ENCODE results near the gene SNAP25.

SNAP25 gene

GRCh38 chr20:10280018-10280908, 61.6 kb downstream of the SNAP25 start:
- H3K4me3 Mint-ChIP-seq = no peak overlapping the region
- H3K27ac Mint-ChIP-seq (ENCODE audit: low read depth) = no peak overlapping the region
- DNase-seq (ENCODE audit: low spot score in 2 of 2) (no peak), ATAC-seq (replicated peaks; ENCODE audit: extremely low read depth, poor library complexity, severe bottlenecking) (no peak)
- H3K9me3 Mint-ChIP-seq = no peaks in the 10 kb centered on the region
- peaks cover 53% of the 10 kb centered on the region for H3K27me3 Mint-ChIP-seq
- no peaks in the 10 kb centered on the region for H3K36me3 Mint-ChIP-seq (ENCODE audit: insufficient read depth)
- H3K4me1 Mint-ChIP-seq = no peaks in the 10 kb centered on the region

- H3K4me3 Mint-ChIP-seq = no peak overlapping the region
- H3K27me3 Mint-ChIP-seq = peaks cover 63% of the 10 kb centered on the region
- no peaks in the 10 kb centered on the region for H3K9me3 Mint-ChIP-seq
- no peaks in the 10 kb centered on the region for H3K4me1 Mint-ChIP-seq
- no peaks in the 10 kb centered on the region for H3K36me3 Mint-ChIP-seq (ENCODE audit: insufficient read depth)
- DNase-seq (ENCODE audit: low spot score in 2 of 2) (no peak), ATAC-seq (replicated peaks; ENCODE audit: extremely low read depth, poor library complexity, severe bottlenecking) (no peak)
- no peak overlapping the region for H3K27ac Mint-ChIP-seq (ENCODE audit: low read depth)
Measured at GRCh38 chr20:10281911-10282310, 63.3 kb downstream of the SNAP25 start.

- peaks cover 55% of the 10 kb centered on the region for H3K27me3 Mint-ChIP-seq
- no peak overlapping the region for H3K27ac Mint-ChIP-seq (ENCODE audit: low read depth)
- no peak for ATAC-seq (replicated peaks; ENCODE audit: extremely low read depth, poor library complexity, severe bottlenecking)
- no peak overlapping the region for H3K4me3 Mint-ChIP-seq
- no peaks in the 10 kb centered on the region for H3K9me3 Mint-ChIP-seq
- no peaks in the 10 kb centered on the region for H3K4me1 Mint-ChIP-seq
- no peak for DNase-seq (ENCODE audit: low spot score in 2 of 2)
- no peaks in the 10 kb centered on the region for H3K36me3 Mint-ChIP-seq (ENCODE audit: insufficient read depth)
Measured at GRCh38 chr20:10282979-10283456, 64.4 kb downstream of the SNAP25 start.

GRCh38 chr20:10286356-10286755, 67.7 kb downstream of the SNAP25 start:
- H3K9me3 Mint-ChIP-seq = no peaks in the 10 kb centered on the region
- no peaks in the 10 kb centered on the region for H3K36me3 Mint-ChIP-seq (ENCODE audit: insufficient read depth)
- H3K4me3 Mint-ChIP-seq = no peak overlapping the region
- no peak for ATAC-seq (replicated peaks; ENCODE audit: extremely low read depth, poor library complexity, severe bottlenecking)
- no peak overlapping the region for H3K27ac Mint-ChIP-seq (ENCODE audit: low read depth)
- DNase-seq (ENCODE audit: low spot score in 2 of 2) = no peak
- no peaks in the 10 kb centered on the region for H3K4me1 Mint-ChIP-seq
- H3K27me3 Mint-ChIP-seq = peaks cover 35% of the 10 kb centered on the region

- H3K36me3 Mint-ChIP-seq (ENCODE audit: insufficient read depth) = no peaks in the 10 kb centered on the region
- DNase-seq (ENCODE audit: low spot score in 2 of 2) = no peak
- H3K27ac Mint-ChIP-seq (ENCODE audit: low read depth) = no peak overlapping the region
- peaks cover 22% of the 10 kb centered on the region for H3K27me3 Mint-ChIP-seq
- ATAC-seq (replicated peaks; ENCODE audit: extremely low read depth, poor library complexity, severe bottlenecking) = no peak
- no peaks in the 10 kb centered on the region for H3K4me1 Mint-ChIP-seq
- H3K4me3 Mint-ChIP-seq = no peak overlapping the region
- H3K9me3 Mint-ChIP-seq = no peaks in the 10 kb centered on the region
Measured at GRCh38 chr20:10288421-10288820, 69.8 kb downstream of the SNAP25 start.

GRCh38 chr20:10288954-10289646, 70.5 kb downstream of the SNAP25 start:
- DNase-seq (ENCODE audit: low spot score in 2 of 2) = no peak
- H3K27ac Mint-ChIP-seq (ENCODE audit: low read depth) = no peak overlapping the region
- no peak overlapping the region for H3K4me3 Mint-ChIP-seq
- no peaks in the 10 kb centered on the region for H3K36me3 Mint-ChIP-seq (ENCODE audit: insufficient read depth)
- peaks cover 22% of the 10 kb centered on the region for H3K27me3 Mint-ChIP-seq
- no peaks in the 10 kb centered on the region for H3K4me1 Mint-ChIP-seq
- no peaks in the 10 kb centered on the region for H3K9me3 Mint-ChIP-seq
- no peak for ATAC-seq (replicated peaks; ENCODE audit: extremely low read depth, poor library complexity, severe bottlenecking)

- Mint-ChIP-seq H3K27me3 (peaks cover 12% of the 10 kb centered on the region), H3K4me1 (no peaks in the 10 kb centered on the region), H3K9me3 (no peaks in the 10 kb centered on the region), H3K4me3 (no peak overlapping the region), H3K36me3 (ENCODE audit: insufficient read depth) (no peaks in the 10 kb centered on the region), H3K27ac (ENCODE audit: low read depth) (no peak overlapping the region)
- ATAC-seq (replicated peaks; ENCODE audit: extremely low read depth, poor library complexity, severe bottlenecking) = no peak
- no peak for DNase-seq (ENCODE audit: low spot score in 2 of 2)
Measured at GRCh38 chr20:10291568-10292248, 73.1 kb downstream of the SNAP25 start.

GRCh38 chr20:10297223-10297622, 78.6 kb downstream of the SNAP25 start:
- no peak overlapping the region for H3K27ac Mint-ChIP-seq (ENCODE audit: low read depth)
- no peaks in the 10 kb centered on the region for H3K9me3 Mint-ChIP-seq
- no peaks in the 10 kb centered on the region for H3K27me3 Mint-ChIP-seq
- DNase-seq (ENCODE audit: low spot score in 2 of 2) (no peak), ATAC-seq (replicated peaks; ENCODE audit: extremely low read depth, poor library complexity, severe bottlenecking) (no peak)
- no peak overlapping the region for H3K4me3 Mint-ChIP-seq
- no peaks in the 10 kb centered on the region for H3K4me1 Mint-ChIP-seq
- H3K36me3 Mint-ChIP-seq (ENCODE audit: insufficient read depth) = no peaks in the 10 kb centered on the region

GRCh38 chr20:10297684-10298240, 79.1 kb downstream of the SNAP25 start:
- Mint-ChIP-seq H3K27me3 (no peaks in the 10 kb centered on the region), H3K27ac (ENCODE audit: low read depth) (no peak overlapping the region), H3K4me1 (no peaks in the 10 kb centered on the region), H3K9me3 (no peaks in the 10 kb centered on the region), H3K36me3 (ENCODE audit: insufficient read depth) (no peaks in the 10 kb centered on the region), H3K4me3 (no peak overlapping the region)
- DNase-seq (ENCODE audit: low spot score in 2 of 2) = no peak
- ATAC-seq (replicated peaks; ENCODE audit: extremely low read depth, poor library complexity, severe bottlenecking) = no peak

- DNase-seq (ENCODE audit: low spot score in 2 of 2) (no peak), ATAC-seq (replicated peaks; ENCODE audit: extremely low read depth, poor library complexity, severe bottlenecking) (no peak)
- Mint-ChIP-seq H3K4me3 (no peak overlapping the region), H3K36me3 (ENCODE audit: insufficient read depth) (no peaks in the 10 kb centered on the region), H3K9me3 (no peaks in the 10 kb centered on the region), H3K27me3 (no peaks in the 10 kb centered on the region), H3K27ac (ENCODE audit: low read depth) (no peak overlapping the region), H3K4me1 (peaks cover 15% of the 10 kb centered on the region)
Measured at GRCh38 chr20:10300582-10301446, 82.2 kb downstream of the SNAP25 start.

GRCh38 chr20:10303852-10304251, 85.2 kb downstream of the SNAP25 start:
- H3K27me3 Mint-ChIP-seq = no peaks in the 10 kb centered on the region
- no peaks in the 10 kb centered on the region for H3K36me3 Mint-ChIP-seq (ENCODE audit: insufficient read depth)
- DNase-seq (ENCODE audit: low spot score in 2 of 2) = no peak
- no peak for ATAC-seq (replicated peaks; ENCODE audit: extremely low read depth, poor library complexity, severe bottlenecking)
- no peak overlapping the region for H3K4me3 Mint-ChIP-seq
- H3K4me1 Mint-ChIP-seq = peaks cover 36% of the 10 kb centered on the region
- H3K27ac Mint-ChIP-seq (ENCODE audit: low read depth) = no peak overlapping the region
- H3K9me3 Mint-ChIP-seq = no peaks in the 10 kb centered on the region
